Measurements from ENCODE around the gene SH3YL1. TPM values are rescaled to one million over a fixed set of nuclear protein-coding genes. Genes with fewer than 3 reads are reported as not detected.

The SH3YL1 gene
- polyA plus RNA-seq, 1 donor, result 119 TPM

- no peak for DNase-seq
- H3K4me1 ChIP-seq (ENCODE audit: control insufficient read depth, insufficient read depth, low read length), result no peaks in the 10 kb centered on the region
- peaks cover 47% of the 10 kb centered on the region for H3K36me3 ChIP-seq (ENCODE audit: control insufficient read depth, insufficient read depth, low read length)
- H3K4me3 ChIP-seq (ENCODE audit: low read length), result no peak overlapping the region
- no peak overlapping the region for H3K27ac ChIP-seq (ENCODE audit: low read length)
- no peaks in the 10 kb centered on the region for H3K9me3 ChIP-seq (ENCODE audit: control insufficient read depth, low read depth, low read length)
- WGBS (ENCODE audit: insufficient coverage, low lambda C conversion rate), result 100% methylated on average over 1 of the region's 7 CpGs
- H3K27me3 ChIP-seq (ENCODE audit: control insufficient read depth, insufficient read depth, low read length), result no peaks in the 10 kb centered on the region
Observed at GRCh38 chr2:244547-244946, 19.3 kb downstream of the SH3YL1 start.

GRCh38 chr2:238869-239268 lies 25.0 kb downstream of the SH3YL1 start:
- Histone ChIP-seq H3K4me3 (ENCODE audit: low read length) (no peak overlapping the region), H3K27ac (ENCODE audit: low read length) (no peak overlapping the region), H3K36me3 (ENCODE audit: control insufficient read depth, insufficient read depth, low read length) (peaks cover 28% of the 10 kb centered on the region), H3K4me1 (ENCODE audit: control insufficient read depth, insufficient read depth, low read length) (no peaks in the 10 kb centered on the region), H3K27me3 (ENCODE audit: control insufficient read depth, insufficient read depth, low read length) (no peaks in the 10 kb centered on the region), H3K9me3 (ENCODE audit: control insufficient read depth, low read depth, low read length) (no peaks in the 10 kb centered on the region)
- WGBS (ENCODE audit: insufficient coverage, low lambda C conversion rate), result 100% methylated on average over 1 of the region's 5 CpGs
- DNase-seq, result no peak

GRCh38 chr2:238431-238830 lies 25.4 kb downstream of the SH3YL1 start:
- Histone ChIP-seq H3K36me3 (ENCODE audit: control insufficient read depth, insufficient read depth, low read length) (peaks cover 25% of the 10 kb centered on the region), H3K27me3 (ENCODE audit: control insufficient read depth, insufficient read depth, low read length) (no peaks in the 10 kb centered on the region), H3K27ac (ENCODE audit: low read length) (no peak overlapping the region), H3K9me3 (ENCODE audit: control insufficient read depth, low read depth, low read length) (no peaks in the 10 kb centered on the region), H3K4me3 (ENCODE audit: low read length) (no peak overlapping the region), H3K4me1 (ENCODE audit: control insufficient read depth, insufficient read depth, low read length) (no peaks in the 10 kb centered on the region)
- DNase-seq, result no peak
- 63% methylated on average over 1 of the region's 3 CpGs for WGBS (ENCODE audit: insufficient coverage, low lambda C conversion rate)

- WGBS (ENCODE audit: insufficient coverage, low lambda C conversion rate), result no CpG with 5 or more reads among the region's 6 CpGs
Observed at GRCh38 chr2:237878-238277, 26.0 kb downstream of the SH3YL1 start.

GRCh38 chr2:236993-237539 lies 26.8 kb downstream of the SH3YL1 start:
- no peaks in the 10 kb centered on the region for H3K27me3 ChIP-seq (ENCODE audit: control insufficient read depth, insufficient read depth, low read length)
- DNase-seq, result no peak
- no peaks in the 10 kb centered on the region for H3K4me1 ChIP-seq (ENCODE audit: control insufficient read depth, insufficient read depth, low read length)
- H3K4me3 ChIP-seq (ENCODE audit: low read length), result no peak overlapping the region
- WGBS (ENCODE audit: insufficient coverage, low lambda C conversion rate), result 90% methylated on average over 2 of the region's 6 CpGs
- no peak overlapping the region for H3K27ac ChIP-seq (ENCODE audit: low read length)
- H3K9me3 ChIP-seq (ENCODE audit: control insufficient read depth, low read depth, low read length), result no peaks in the 10 kb centered on the region
- peaks cover 22% of the 10 kb centered on the region for H3K36me3 ChIP-seq (ENCODE audit: control insufficient read depth, insufficient read depth, low read length)

More at GRCh38 chr2:237878-238277, 26.0 kb downstream of the SH3YL1 start:
- no peak overlapping the region for H3K27ac ChIP-seq (ENCODE audit: low read length)
- H3K27me3 ChIP-seq (ENCODE audit: control insufficient read depth, insufficient read depth, low read length), result no peaks in the 10 kb centered on the region
- no peaks in the 10 kb centered on the region for H3K9me3 ChIP-seq (ENCODE audit: control insufficient read depth, low read depth, low read length)
- H3K36me3 ChIP-seq (ENCODE audit: control insufficient read depth, insufficient read depth, low read length), result peaks cover 24% of the 10 kb centered on the region
- H3K4me1 ChIP-seq (ENCODE audit: control insufficient read depth, insufficient read depth, low read length), result no peaks in the 10 kb centered on the region
- no peak overlapping the region for H3K4me3 ChIP-seq (ENCODE audit: low read length)
- DNase-seq, result no peak

GRCh38 chr2:234421-234820 lies 29.4 kb downstream of the SH3YL1 start:
- no peaks in the 10 kb centered on the region for H3K4me1 ChIP-seq (ENCODE audit: control insufficient read depth, insufficient read depth, low read length)
- DNase-seq, result no peak
- H3K27ac ChIP-seq (ENCODE audit: low read length), result no peak overlapping the region
- H3K36me3 ChIP-seq (ENCODE audit: control insufficient read depth, insufficient read depth, low read length), result peaks cover 25% of the 10 kb centered on the region
- no CpG with 5 or more reads among the region's 4 CpGs for WGBS (ENCODE audit: insufficient coverage, low lambda C conversion rate)
- H3K4me3 ChIP-seq (ENCODE audit: low read length), result no peak overlapping the region
- H3K27me3 ChIP-seq (ENCODE audit: control insufficient read depth, insufficient read depth, low read length), result no peaks in the 10 kb centered on the region
- no peaks in the 10 kb centered on the region for H3K9me3 ChIP-seq (ENCODE audit: control insufficient read depth, low read depth, low read length)

GRCh38 chr2:233030-233429 lies 30.8 kb downstream of the SH3YL1 start:
- WGBS (ENCODE audit: insufficient coverage, low lambda C conversion rate), result 80% methylated on average over 5 of the region's 7 CpGs
- Histone ChIP-seq H3K9me3 (ENCODE audit: control insufficient read depth, low read depth, low read length) (no peaks in the 10 kb centered on the region), H3K36me3 (ENCODE audit: control insufficient read depth, insufficient read depth, low read length) (peaks cover 26% of the 10 kb centered on the region), H3K4me1 (ENCODE audit: control insufficient read depth, insufficient read depth, low read length) (no peaks in the 10 kb centered on the region), H3K27me3 (ENCODE audit: control insufficient read depth, insufficient read depth, low read length) (no peaks in the 10 kb centered on the region), H3K27ac (ENCODE audit: low read length) (no peak overlapping the region), H3K4me3 (ENCODE audit: low read length) (no peak overlapping the region)
- DNase-seq, result no peak

GRCh38 chr2:231521-232185 lies 32.2 kb downstream of the SH3YL1 start:
- Histone ChIP-seq H3K4me1 (ENCODE audit: control insufficient read depth, insufficient read depth, low read length) (no peaks in the 10 kb centered on the region), H3K36me3 (ENCODE audit: control insufficient read depth, insufficient read depth, low read length) (peaks cover 28% of the 10 kb centered on the region), H3K4me3 (ENCODE audit: low read length) (no peak overlapping the region), H3K27ac (ENCODE audit: low read length) (no peak overlapping the region), H3K9me3 (ENCODE audit: control insufficient read depth, low read depth, low read length) (no peaks in the 10 kb centered on the region), H3K27me3 (ENCODE audit: control insufficient read depth, insufficient read depth, low read length) (no peaks in the 10 kb centered on the region)
- DNase-seq, result no peak
- 63% methylated on average over 2 of the region's 9 CpGs for WGBS (ENCODE audit: insufficient coverage, low lambda C conversion rate)

GRCh38 chr2:228518-229278 lies 35.1 kb downstream of the SH3YL1 start:
- H3K9me3 ChIP-seq (ENCODE audit: control insufficient read depth, low read depth, low read length), result no peaks in the 10 kb centered on the region
- no peak overlapping the region for H3K27ac ChIP-seq (ENCODE audit: low read length)
- H3K4me3 ChIP-seq (ENCODE audit: low read length), result no peak overlapping the region
- no peaks in the 10 kb centered on the region for H3K4me1 ChIP-seq (ENCODE audit: control insufficient read depth, insufficient read depth, low read length)
- 60% methylated on average over 1 of the region's 8 CpGs for WGBS (ENCODE audit: insufficient coverage, low lambda C conversion rate)
- DNase-seq, result no peak
- peaks cover 36% of the 10 kb centered on the region for H3K36me3 ChIP-seq (ENCODE audit: control insufficient read depth, insufficient read depth, low read length)
- no peaks in the 10 kb centered on the region for H3K27me3 ChIP-seq (ENCODE audit: control insufficient read depth, insufficient read depth, low read length)

- Histone ChIP-seq H3K9me3 (ENCODE audit: control insufficient read depth, low read depth, low read length) (no peaks in the 10 kb centered on the region), H3K27ac (ENCODE audit: low read length) (no peak overlapping the region), H3K36me3 (ENCODE audit: control insufficient read depth, insufficient read depth, low read length) (peaks cover 42% of the 10 kb centered on the region), H3K27me3 (ENCODE audit: control insufficient read depth, insufficient read depth, low read length) (no peaks in the 10 kb centered on the region), H3K4me1 (ENCODE audit: control insufficient read depth, insufficient read depth, low read length) (no peaks in the 10 kb centered on the region), H3K4me3 (ENCODE audit: low read length) (no peak overlapping the region)
- 80% methylated on average over 5 of the region's 9 CpGs for WGBS (ENCODE audit: insufficient coverage, low lambda C conversion rate)
- no peak for DNase-seq
Observed at GRCh38 chr2:228115-228514, 35.7 kb downstream of the SH3YL1 start.
